ENCODE results near the gene CMBL.
A peak's percentile ranks its signal among the peaks of the same experiment; 100 is the strongest.
"Not testable (repeated sequence)": the region's sequence is repeated elsewhere in the genome, so short reads cannot be mapped to it uniquely, and the experiment has no call there.

The CMBL gene

GRCh38 chr5:10333154-10334006, 25.7 kb upstream of the CMBL start:
- DNase-seq, result peak; percentile 8

GRCh38 chr5:10332301-10332700, 24.6 kb upstream of the CMBL start:
- no peak for DNase-seq

- DNase-seq, result no peak
Measured at GRCh38 chr5:10331341-10331796, 23.7 kb upstream of the CMBL start.

- DNase-seq, result no peak
Measured at GRCh38 chr5:10330511-10331230, 23.0 kb upstream of the CMBL start.

- no peak for DNase-seq
Measured at GRCh38 chr5:10329820-10330481, 22.2 kb upstream of the CMBL start.

GRCh38 chr5:10329446-10329819, 21.7 kb upstream of the CMBL start:
- DNase-seq, result no peak

- no peak for DNase-seq
Measured at GRCh38 chr5:10328323-10328722, 20.6 kb upstream of the CMBL start.

- DNase-seq, result no peak
Measured at GRCh38 chr5:10324518-10325370, 17.0 kb upstream of the CMBL start.

GRCh38 chr5:10323588-10324488, 16.1 kb upstream of the CMBL start:
- no peak for DNase-seq

- DNase-seq, result no peak
Measured at GRCh38 chr5:10321882-10322281, 14.2 kb upstream of the CMBL start.

GRCh38 chr5:10320793-10321192, 13.1 kb upstream of the CMBL start:
- DNase-seq, result no peak

GRCh38 chr5:10319202-10319851, 11.6 kb upstream of the CMBL start:
- DNase-seq, result no peak

GRCh38 chr5:10317825-10318682, 10.4 kb upstream of the CMBL start:
- DNase-seq, result no peak

GRCh38 chr5:10315824-10316509, 8.3 kb upstream of the CMBL start:
- DNase-seq, result no peak

- no peak for DNase-seq
Measured at GRCh38 chr5:10315201-10315600, 7.5 kb upstream of the CMBL start.

- DNase-seq, result no peak
Measured at GRCh38 chr5:10311595-10312425, 4.1 kb upstream of the CMBL start.

- not testable (repeated sequence) for DNase-seq
Measured at GRCh38 chr5:10310835-10311570, 3.3 kb upstream of the CMBL start.
